Activated CD8-positive, alpha-beta T cell treated with anti-CD3 and anti-CD28 coated beads, Interleukin-2, amount 10 ng/mL, durations not matched to agents 7 days and 5 days (primary cell): ENCODE results near the gene CCDC88B. TPM values are rescaled to one million over a fixed set of nuclear protein-coding genes. Genes with fewer than 3 reads are reported as not detected.
"Not testable (repeated sequence)": the region's sequence is repeated elsewhere in the genome, so short reads cannot be mapped to it uniquely, and the experiment has no call there.

Source experiments
- ATAC-seq: fragments of 150-1000 bp; cut with Tn5 transposase; one replicate; pipeline ENCODE4 v1.10.0; 2021; ENCODE audit warnings: moderate library complexity
- CTCF ChIA-PET: fragments of 350-600 bp; sonication (Branson Sonifier 250); formaldehyde crosslinking; loops from one replicate; lab custom pipeline; 2021; ENCODE audit warnings: antibody characterized with exemption; lab: Charles Lee
- POLR2A ChIA-PET: fragments of 350-600 bp; sonication (Branson Sonifier 250); formaldehyde crosslinking; loops from one replicate; lab custom pipeline; 2021; ENCODE audit warnings: antibody characterized with exemption; lab: Charles Lee
- DNase-seq: peaks from one replicate; pipeline ENCODE4 v3.0.0-alpha.2; 2020
- H3K27ac Mint-ChIP-seq: one replicate; pipeline ENCODE4 v1.8.0; 2021; ENCODE audit warnings: mild to moderate bottlenecking, mixed read lengths
- H3K27me3 Mint-ChIP-seq: one replicate; pipeline ENCODE4 v1.8.0; 2021; ENCODE audit warnings: low read depth, mixed read lengths
- H3K36me3 Mint-ChIP-seq: one replicate; pipeline ENCODE4 v1.8.0; 2021; ENCODE audit warnings: low read depth, mixed read lengths
- H3K4me1 Mint-ChIP-seq: one replicate; pipeline ENCODE4 v1.8.0; 2021; ENCODE audit warnings: low read depth, mixed read lengths
- H3K4me3 Mint-ChIP-seq: one replicate; pipeline ENCODE4 v1.8.0; 2021; ENCODE audit warnings: mild to moderate bottlenecking, mixed read lengths
- H3K9me3 Mint-ChIP-seq: one replicate; pipeline ENCODE4 v1.8.0; 2022; ENCODE audit warnings: mixed read lengths; ENCODE audit not compliant: insufficient read depth
- total RNA-seq, 2 experiments: library from RNA; stranded (reverse); gene quantifications; one replicate each; pipeline ENCODE4 v1.2.3, GENCODE V29; 2021

The CCDC88B gene
- total RNA-seq, 2 experiments from 2014 or later = 127 TPM

- H3K27ac Mint-ChIP-seq = peak within 1 kb of the TSS; percentile 100
- H3K4me3 Mint-ChIP-seq = peak within 1 kb of the TSS; percentile 89
- DNase-seq = peak; percentile 99
- peak; percentile 76 for ATAC-seq
- CTCF ChIA-PET = interaction anchor here (0.6 to 5.3 kb wide), 33 partner anchors 8 to 800 kb away, joined by 3 to 137 read pairs (median 4); partner anchors contain the start of genes BAD, CCDC88B, ESRRA and FERMT3
- H3K9me3 Mint-ChIP-seq = no peaks in the 10 kb centered on the region
- H3K4me1 Mint-ChIP-seq = peaks cover 54% of the 10 kb centered on the region
- H3K27me3 Mint-ChIP-seq = no peaks in the 10 kb centered on the region
- peaks cover 48% of the 10 kb centered on the region for H3K36me3 Mint-ChIP-seq
- POLR2A ChIA-PET = interaction anchor here (0.7 to 3.9 kb wide), 24 partner anchors 10 to 794 kb away, joined by 3 to 44 read pairs (median 4); partner anchors contain the start of genes BAD, CCDC88B, ESRRA and FERMT3
These were observed 22.6 kb upstream of the CCDC88B start, which contains the start of gene TRMT112 for GRCh38 chr11:64317325-64317960. Gene TRMT112 (minus strand): TSS chr11:64317559. CDS start chr11:64317526, 33 bp downstream.

GRCh38 chr11:64317961-64318765 is 21.8 kb upstream of the CCDC88B start, which contains the start of gene PRDX5:
Gene PRDX5 (plus strand): TSS chr11:64318121. CDS start chr11:64318216, 95 bp downstream.
- H3K4me1 Mint-ChIP-seq = peaks cover 47% of the 10 kb centered on the region
- H3K27me3 Mint-ChIP-seq = no peaks in the 10 kb centered on the region
- H3K4me3 Mint-ChIP-seq = peak within 1 kb of the TSS; percentile 89
- H3K36me3 Mint-ChIP-seq = peaks cover 41% of the 10 kb centered on the region
- ATAC-seq (peak; percentile 80), DNase-seq (peak; percentile 96)
- peak within 1 kb of the TSS; percentile 100 for H3K27ac Mint-ChIP-seq
- H3K9me3 Mint-ChIP-seq = no peaks in the 10 kb centered on the region
- ChIA-PET POLR2A (interaction anchor here (0.7 to 3.9 kb wide), 22 partner anchors 9 to 794 kb away, joined by 3 to 44 read pairs (median 4); partner anchors contain the start of genes BAD, CCDC88B, ESRRA and FERMT3), CTCF (interaction anchor here (0.6 to 5.3 kb wide), 31 partner anchors 9 to 481 kb away, joined by 3 to 137 read pairs (median 4); partner anchors contain the start of genes BAD, CCDC88B, ESRRA and FERMT3)

GRCh38 chr11:64318766-64319761 is 20.9 kb upstream of the CCDC88B start:
- Mint-ChIP-seq H3K4me3 (peak overlapping the region; percentile 89), H3K27ac (peak overlapping the region; percentile 100), H3K36me3 (peaks cover 40% of the 10 kb centered on the region), H3K9me3 (no peaks in the 10 kb centered on the region), H3K27me3 (no peaks in the 10 kb centered on the region), H3K4me1 (peaks cover 44% of the 10 kb centered on the region)
- DNase-seq (no peak), ATAC-seq (no peak)
- CTCF ChIA-PET = interaction anchor here (1.2 to 5.3 kb wide), 7 partner anchors 13 to 115 kb away, joined by 3 to 137 read pairs (median 17); partner anchors contain the start of genes CCDC88B, ESRRA and FERMT3
- POLR2A ChIA-PET = interaction anchor here (2.3 to 3.9 kb wide), 5 partner anchors 13 to 112 kb away, joined by 12 to 44 read pairs (median 37); partner anchors contain the start of genes CCDC88B, ESRRA and FERMT3

GRCh38 chr11:64320556-64320955 is 19.4 kb upstream of the CCDC88B start:
- H3K36me3 Mint-ChIP-seq = peaks cover 30% of the 10 kb centered on the region
- DNase-seq = no peak

GRCh38 chr11:64321026-64321425 is 19.0 kb upstream of the CCDC88B start:
- H3K4me1 Mint-ChIP-seq = peaks cover 43% of the 10 kb centered on the region
- H3K27ac Mint-ChIP-seq = peak overlapping the region; percentile 57
- H3K36me3 Mint-ChIP-seq = peaks cover 30% of the 10 kb centered on the region
- DNase-seq (no peak), ATAC-seq (no peak)
- POLR2A ChIA-PET = no interaction called here
- no peaks in the 10 kb centered on the region for H3K9me3 Mint-ChIP-seq
- no peaks in the 10 kb centered on the region for H3K27me3 Mint-ChIP-seq
- CTCF ChIA-PET = no interaction called here
- no peak overlapping the region for H3K4me3 Mint-ChIP-seq

More at GRCh38 chr11:64320556-64320955, 19.4 kb upstream of the CCDC88B start:
- ChIA-PET CTCF (interaction anchor here (5.3 kb wide), 1 partner anchor 12 kb away, joined by 137 read pairs; no protein-coding TSS in a partner anchor), POLR2A (no interaction called here)
- Mint-ChIP-seq H3K9me3 (no peaks in the 10 kb centered on the region), H3K27me3 (no peaks in the 10 kb centered on the region), H3K4me1 (peaks cover 43% of the 10 kb centered on the region), H3K27ac (no peak overlapping the region), H3K4me3 (no peak overlapping the region)
- ATAC-seq = no peak

- CTCF ChIA-PET = interaction anchor here (0.9 kb wide), 1 partner anchor 117 kb away, joined by 3 read pairs; no protein-coding TSS in a partner anchor
- H3K27me3 Mint-ChIP-seq = no peaks in the 10 kb centered on the region
- DNase-seq (no peak), ATAC-seq (no peak)
- H3K27ac Mint-ChIP-seq = peak overlapping the region; percentile 43
- no peak overlapping the region for H3K4me3 Mint-ChIP-seq
- peaks cover 26% of the 10 kb centered on the region for H3K36me3 Mint-ChIP-seq
- H3K9me3 Mint-ChIP-seq = no peaks in the 10 kb centered on the region
- POLR2A ChIA-PET = no interaction called here
- H3K4me1 Mint-ChIP-seq = peaks cover 38% of the 10 kb centered on the region
These were observed 18.5 kb upstream of the CCDC88B start for GRCh38 chr11:64321533-64321932.

GRCh38 chr11:64322925-64323260 is 17.1 kb upstream of the CCDC88B start:
- peaks cover 14% of the 10 kb centered on the region for H3K36me3 Mint-ChIP-seq
- DNase-seq = no peak
- H3K4me3 Mint-ChIP-seq = no peak overlapping the region
- H3K27ac Mint-ChIP-seq = no peak overlapping the region
- ChIA-PET POLR2A (interaction anchor here (1.6 kb wide), 1 partner anchor 17 kb away, joined by 4 read pairs; the partner anchor contains the start of gene CCDC88B), CTCF (interaction anchor here (0.6 to 1.4 kb wide), 2 partner anchors 9 to 32 kb away, joined by 3 to 7 read pairs; no protein-coding TSS in a partner anchor)
- peaks cover 31% of the 10 kb centered on the region for H3K4me1 Mint-ChIP-seq
- peaks cover 2% of the 10 kb centered on the region for H3K27me3 Mint-ChIP-seq
- no peaks in the 10 kb centered on the region for H3K9me3 Mint-ChIP-seq
- no peak for ATAC-seq

GRCh38 chr11:64323373-64323772 is 16.6 kb upstream of the CCDC88B start:
- ChIA-PET POLR2A (interaction anchor here (0.5 to 1.6 kb wide), 4 partner anchors 14 to 507 kb away, joined by 3 to 5 read pairs (median 4); partner anchors contain the start of gene CCDC88B), CTCF (interaction anchor here (1.4 kb wide), 1 partner anchor 8 kb away, joined by 7 read pairs; no protein-coding TSS in a partner anchor)
- no peak for ATAC-seq
- H3K9me3 Mint-ChIP-seq = no peaks in the 10 kb centered on the region
- H3K27ac Mint-ChIP-seq = no peak overlapping the region
- DNase-seq = no peak
- peaks cover 14% of the 10 kb centered on the region for H3K36me3 Mint-ChIP-seq
- peaks cover 27% of the 10 kb centered on the region for H3K4me1 Mint-ChIP-seq
- H3K4me3 Mint-ChIP-seq = no peak overlapping the region
- peaks cover 2% of the 10 kb centered on the region for H3K27me3 Mint-ChIP-seq

- ChIA-PET CTCF (interaction anchor here (1.4 kb wide), 1 partner anchor 8 kb away, joined by 7 read pairs; no protein-coding TSS in a partner anchor), POLR2A (interaction anchor here (0.5 to 1.6 kb wide), 4 partner anchors 15 to 507 kb away, joined by 3 to 5 read pairs (median 4); partner anchors contain the start of gene CCDC88B)
- not testable (repeated sequence) for H3K9me3 Mint-ChIP-seq, DNase-seq, H3K4me3 Mint-ChIP-seq, H3K27me3 Mint-ChIP-seq, ATAC-seq, H3K27ac Mint-ChIP-seq
- peaks cover 23% of the 10 kb centered on the region for H3K4me1 Mint-ChIP-seq
- peaks cover 14% of the 10 kb centered on the region for H3K36me3 Mint-ChIP-seq
These were observed 16.0 kb upstream of the CCDC88B start for GRCh38 chr11:64323984-64324383.
